ENCODE measurements around the gene IRAK1. TPM values are rescaled to one million over a fixed set of nuclear protein-coding genes. Genes with fewer than 3 reads are reported as not detected.

The IRAK1 gene
- total RNA-seq, 4 donors from 2014 or later: 64.1 to 155 (median 107) TPM

DNA sequence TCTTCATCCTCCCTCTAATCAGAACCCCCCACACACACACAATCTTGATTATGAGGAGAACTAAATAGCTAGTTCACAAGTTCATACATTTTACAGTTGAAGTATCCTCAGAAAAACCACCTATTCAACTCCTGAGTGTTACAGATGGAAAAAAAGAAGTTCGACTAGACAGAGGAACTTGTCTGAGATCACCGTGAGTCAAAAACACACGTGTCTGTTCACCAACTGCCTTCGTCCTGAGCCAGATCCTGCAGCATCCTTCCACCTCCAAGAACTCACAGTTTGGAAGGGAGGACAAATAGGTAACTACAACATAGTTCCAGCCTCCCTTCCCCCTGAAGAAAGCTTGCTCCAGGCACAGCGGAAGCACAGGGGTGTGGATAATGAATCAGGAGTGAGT, 19.0 kb upstream of the IRAK1 start:
- no peak overlapping the region for H3K4me3 ChIP-seq
- 78% methylated on average over 5 of the region's 5 CpGs; no CpG with 5 or more reads in 1 of the 2 donors for WGBS, 2 donors (ENCODE audit: low coverage in 1 of 2)
- intact Hi-C loops (cut with DNase I; ENCODE audit: low total_unique reads): no loop called here
- peaks cover 0 to 19% (median 7%) of the 10 kb centered on the region in 4 donors for H3K4me1 ChIP-seq
- no peak for DNase-seq
- H3K27me3 ChIP-seq: no peaks in the 10 kb centered on the region
- H3K27ac ChIP-seq: no peak overlapping the region
- no peaks in the 10 kb centered on the region for H3K36me3 ChIP-seq
- TF ChIP-seq, protein P1, sequence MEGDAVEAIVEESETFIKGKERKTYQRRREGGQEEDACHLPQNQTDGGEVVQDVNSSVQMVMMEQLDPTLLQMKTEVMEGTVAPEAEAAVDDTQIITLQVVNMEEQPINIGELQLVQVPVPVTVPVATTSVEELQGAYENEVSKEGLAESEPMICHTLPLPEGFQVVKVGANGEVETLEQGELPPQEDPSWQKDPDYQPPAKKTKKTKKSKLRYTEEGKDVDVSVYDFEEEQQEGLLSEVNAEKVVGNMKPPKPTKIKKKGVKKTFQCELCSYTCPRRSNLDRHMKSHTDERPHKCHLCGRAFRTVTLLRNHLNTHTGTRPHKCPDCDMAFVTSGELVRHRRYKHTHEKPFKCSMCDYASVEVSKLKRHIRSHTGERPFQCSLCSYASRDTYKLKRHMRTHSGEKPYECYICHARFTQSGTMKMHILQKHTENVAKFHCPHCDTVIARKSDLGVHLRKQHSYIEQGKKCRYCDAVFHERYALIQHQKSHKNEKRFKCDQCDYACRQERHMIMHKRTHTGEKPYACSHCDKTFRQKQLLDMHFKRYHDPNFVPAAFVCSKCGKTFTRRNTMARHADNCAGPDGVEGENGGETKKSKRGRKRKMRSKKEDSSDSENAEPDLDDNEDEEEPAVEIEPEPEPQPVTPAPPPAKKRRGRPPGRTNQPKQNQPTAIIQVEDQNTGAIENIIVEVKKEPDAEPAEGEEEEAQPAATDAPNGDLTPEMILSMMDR (IDR thresholded peaks at IDR 0.05): no peak
- TF ChIP-seq POLR2AphosphoS5 (IDR thresholded peaks at IDR 0.05) (no peak), POLR2A (IDR thresholded peaks at IDR 0.05) (no peak), EP300 (IDR thresholded peaks at IDR 0.05; ENCODE audit: low read depth) (no peak)
- in situ Hi-C loops (cut with MboI; ENCODE audit: low pct_ligation_motif_present in 1 of 4, low pct_unique_long_range_greater_than_20kb in 1 of 4, low sequenced_read_pairs in 3 of 4): no loop called here
- no peaks in the 10 kb centered on the region for H3K9me3 ChIP-seq

DNA sequence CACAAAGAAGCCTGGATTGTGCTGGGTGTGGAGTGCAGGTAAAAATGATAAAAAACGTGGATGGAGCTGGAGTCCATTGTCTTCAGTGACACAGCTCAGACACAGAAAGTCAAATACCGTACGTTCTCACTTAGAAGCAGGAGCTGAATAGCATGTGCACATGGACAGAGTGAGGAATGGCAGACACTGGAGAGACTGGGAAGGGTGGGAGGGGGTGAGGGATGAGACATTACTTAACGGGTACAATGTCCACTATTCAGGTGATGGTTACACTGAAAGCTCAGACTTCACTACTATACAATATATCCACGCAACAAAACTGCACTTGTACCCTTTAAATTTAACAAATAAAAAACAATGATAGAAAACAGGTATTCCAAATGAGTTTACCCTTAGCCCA, 18.1 kb upstream of the IRAK1 start:
- in situ Hi-C loops (cut with MboI; ENCODE audit: low pct_ligation_motif_present in 1 of 4, low pct_unique_long_range_greater_than_20kb in 1 of 4, low sequenced_read_pairs in 3 of 4): no loop called here
- intact Hi-C loops (cut with DNase I; ENCODE audit: low total_unique reads): no loop called here
- WGBS, 2 donors (ENCODE audit: low coverage in 1 of 2): 77% methylated on average over 5 of the region's 5 CpGs; no CpG with 5 or more reads in 1 of the 2 donors
- no peak for TF ChIP-seq EP300 (IDR thresholded peaks at IDR 0.05; ENCODE audit: low read depth)
- H3K36me3 ChIP-seq: no peaks in the 10 kb centered on the region
- H3K4me1 ChIP-seq: peaks cover 0 to 15% (median 7%) of the 10 kb centered on the region in 4 donors
- H3K9me3 ChIP-seq: no peaks in the 10 kb centered on the region
- no peaks in the 10 kb centered on the region for H3K27me3 ChIP-seq
- no peak overlapping the region for H3K27ac ChIP-seq
- no peak for DNase-seq
- H3K4me3 ChIP-seq: no peak overlapping the region

DNA sequence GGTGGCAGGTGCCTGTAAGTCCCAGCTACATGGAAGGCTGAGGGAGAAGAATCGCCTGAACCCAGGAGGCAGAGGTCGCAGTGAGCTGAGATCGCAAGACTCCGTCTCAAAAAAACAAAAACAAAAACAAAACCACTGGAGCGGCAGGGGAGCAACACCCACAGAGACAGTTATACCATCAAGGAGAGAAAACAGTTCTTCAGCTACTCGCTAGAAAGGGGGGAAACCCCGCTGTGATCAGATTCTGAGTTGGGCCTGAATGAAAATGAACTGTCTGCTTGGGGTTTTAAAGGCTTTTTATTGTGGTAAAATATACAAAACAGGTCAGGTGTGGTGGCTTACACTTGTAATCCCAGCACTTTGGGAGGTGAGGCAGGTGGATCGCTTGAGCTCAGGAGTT, 16.8 kb upstream of the IRAK1 start:
- Histone ChIP-seq H3K27ac (no peak overlapping the region), H3K9me3 (no peaks in the 10 kb centered on the region), H3K4me1 (peaks cover 0 to 9% (median 2%) of the 10 kb centered on the region in 4 donors), H3K36me3 (no peaks in the 10 kb centered on the region), H3K27me3 (no peaks in the 10 kb centered on the region), H3K4me3 (no peak overlapping the region)
- intact Hi-C loops (cut with DNase I; ENCODE audit: low total_unique reads) (no loop called here), in situ Hi-C loops (cut with MboI; ENCODE audit: low pct_ligation_motif_present in 1 of 4, low pct_unique_long_range_greater_than_20kb in 1 of 4, low sequenced_read_pairs in 3 of 4) (no loop called here)
- DNase-seq: no peak
- TF ChIP-seq POLR2A (IDR thresholded peaks at IDR 0.05): no peak
- WGBS, 2 donors (ENCODE audit: low coverage in 1 of 2): 68% methylated on average over 8 of the region's 8 CpGs; no CpG with 5 or more reads in 1 of the 2 donors

DNA sequence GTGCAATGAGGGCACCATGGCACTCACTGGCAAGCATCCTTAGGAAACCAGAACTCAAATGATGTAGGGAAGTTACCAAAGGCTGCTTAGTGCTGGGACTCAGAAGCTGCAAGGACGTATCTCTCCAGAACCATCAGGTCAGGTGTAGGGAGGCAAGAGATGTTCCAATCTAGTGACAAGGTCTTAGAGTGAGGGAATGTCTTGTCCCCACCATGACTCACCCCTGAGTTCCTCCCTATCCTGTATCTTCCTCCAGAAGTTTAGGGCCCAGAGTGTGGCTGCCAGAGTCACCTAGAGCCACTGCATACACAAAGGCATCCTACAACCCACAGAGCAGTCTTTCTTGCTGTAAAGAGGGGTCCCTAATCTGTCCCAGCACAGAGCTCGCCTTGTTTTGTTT, 14.1 kb upstream of the IRAK1 start:
- no peak for DNase-seq
- Histone ChIP-seq H3K36me3 (no peaks in the 10 kb centered on the region), H3K27ac (no peak overlapping the region), H3K9me3 (no peaks in the 10 kb centered on the region), H3K4me1 (peaks cover 0 to 8% (median 4%) of the 10 kb centered on the region in 4 donors), H3K4me3 (no peak overlapping the region), H3K27me3 (no peaks in the 10 kb centered on the region)
- TF ChIP-seq POLR2AphosphoS5 (IDR thresholded peaks at IDR 0.05) (no peak), EP300 (IDR thresholded peaks at IDR 0.05; ENCODE audit: low read depth) (no peak), POLR2A (IDR thresholded peaks at IDR 0.05) (no peak)
- TF ChIP-seq, protein P1 (IDR thresholded peaks at IDR 0.05): no peak
- intact Hi-C loops (cut with DNase I; ENCODE audit: low total_unique reads): no loop called here
- WGBS, 2 donors (ENCODE audit: low coverage in 1 of 2): 97 to 100% methylated on average over 1 to 2 of the region's 2 CpGs
- in situ Hi-C loops (cut with MboI; ENCODE audit: low pct_ligation_motif_present in 1 of 4, low pct_unique_long_range_greater_than_20kb in 1 of 4, low sequenced_read_pairs in 3 of 4): no loop called here

DNA sequence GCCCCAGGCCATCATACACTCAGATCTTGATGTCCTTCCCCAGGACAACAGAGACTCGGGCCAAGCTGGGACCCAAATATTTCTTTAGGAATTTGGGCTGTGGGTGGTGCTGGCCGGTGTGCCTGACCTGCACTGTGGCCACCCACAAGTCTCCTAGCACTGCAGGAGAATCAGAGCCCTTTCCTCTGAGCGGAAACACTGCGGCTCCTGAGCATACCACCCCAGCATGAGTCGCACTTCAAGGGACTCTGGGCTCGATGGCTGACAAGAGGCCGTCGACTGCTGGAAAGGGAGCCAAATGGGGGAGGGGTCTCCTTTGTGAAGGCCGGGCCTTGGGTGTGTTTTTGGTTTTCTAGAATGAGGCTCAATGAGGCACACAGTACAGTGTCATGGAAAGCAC, 13.0 kb upstream of the IRAK1 start:
- no peak overlapping the region for H3K4me3 ChIP-seq
- in situ Hi-C loops (cut with MboI; ENCODE audit: low pct_ligation_motif_present in 1 of 4, low pct_unique_long_range_greater_than_20kb in 1 of 4, low sequenced_read_pairs in 3 of 4): no loop called here
- DNase-seq: no peak
- TF ChIP-seq POLR2A (IDR thresholded peaks at IDR 0.05) (no peak), EP300 (IDR thresholded peaks at IDR 0.05; ENCODE audit: low read depth) (no peak), POLR2AphosphoS5 (IDR thresholded peaks at IDR 0.05) (no peak)
- TF ChIP-seq, protein P1 (IDR thresholded peaks at IDR 0.05): no peak
- H3K27ac ChIP-seq: no peak overlapping the region
- 92% methylated on average over 9 of the region's 9 CpGs; no CpG with 5 or more reads in 1 of the 2 donors for WGBS, 2 donors (ENCODE audit: low coverage in 1 of 2)
- no peaks in the 10 kb centered on the region for H3K27me3 ChIP-seq
- intact Hi-C loops (cut with DNase I; ENCODE audit: low total_unique reads): no loop called here
- no peaks in the 10 kb centered on the region for H3K36me3 ChIP-seq
- H3K4me1 ChIP-seq: peaks cover 0 to 10% (median 6%) of the 10 kb centered on the region in 4 donors
- H3K9me3 ChIP-seq: no peaks in the 10 kb centered on the region
